Dendritic cell treated with granulocyte-macrophage colony-stimulating factor and Interleukin-4, amounts not matched to agents 40 ng/mL and 50 ng/mL, for 4 days (primary cell): ENCODE measurements around the gene MIS18BP1.

Source experiments
- H3K27ac Mint-ChIP-seq: one replicate; pipeline ENCODE4 v1.8.0; 2022; ENCODE audit warnings: mild to moderate bottlenecking, mixed read lengths
- H3K27me3 Mint-ChIP-seq: one replicate; pipeline ENCODE4 v1.8.0; 2022; ENCODE audit warnings: mild to moderate bottlenecking, mixed read lengths
- H3K36me3 Mint-ChIP-seq: one replicate; pipeline ENCODE4 v1.8.0; 2022; ENCODE audit warnings: low read depth, mixed read lengths
- H3K4me1 Mint-ChIP-seq: one replicate; pipeline ENCODE4 v1.8.0; 2022; ENCODE audit warnings: low read depth, mixed read lengths
- H3K4me3 Mint-ChIP-seq: one replicate; pipeline ENCODE4 v1.8.0; 2022; ENCODE audit warnings: mild to moderate bottlenecking, moderate library complexity, mixed read lengths
- H3K9me3 Mint-ChIP-seq: one replicate; pipeline ENCODE4 v1.8.0; 2022; ENCODE audit warnings: mixed read lengths
- intact Hi-C: fragments of 100-400 bp; cut with micrococcal nuclease; formaldehyde crosslinking; loops from one replicate; pipeline ENCODE4 v1.15.0; 2022

Gene MIS18BP1

GRCh38 chr14:45212231-45212630 lies 40.8 kb downstream of the MIS18BP1 start:
- intact Hi-C loops = no loop called here
- Mint-ChIP-seq H3K4me1 (no peaks in the 10 kb centered on the region), H3K27ac (no peak overlapping the region), H3K9me3 (no peaks in the 10 kb centered on the region), H3K27me3 (no peaks in the 10 kb centered on the region), H3K36me3 (peaks cover 87% of the 10 kb centered on the region), H3K4me3 (no peak overlapping the region)

GRCh38 chr14:45211295-45211694 lies 41.7 kb downstream of the MIS18BP1 start:
- H3K27me3 Mint-ChIP-seq = no peaks in the 10 kb centered on the region
- no peak overlapping the region for H3K4me3 Mint-ChIP-seq
- H3K36me3 Mint-ChIP-seq = peaks cover 87% of the 10 kb centered on the region
- no peaks in the 10 kb centered on the region for H3K4me1 Mint-ChIP-seq
- no peak overlapping the region for H3K27ac Mint-ChIP-seq
- intact Hi-C loops = no loop called here
- H3K9me3 Mint-ChIP-seq = no peaks in the 10 kb centered on the region

GRCh38 chr14:45210159-45210558 lies 42.8 kb downstream of the MIS18BP1 start:
- Mint-ChIP-seq H3K27me3 (no peaks in the 10 kb centered on the region), H3K9me3 (no peaks in the 10 kb centered on the region), H3K4me3 (no peak overlapping the region), H3K27ac (no peak overlapping the region), H3K36me3 (peaks cover 89% of the 10 kb centered on the region), H3K4me1 (no peaks in the 10 kb centered on the region)
- intact Hi-C loops = no loop called here

GRCh38 chr14:45204241-45204640 lies 48.8 kb downstream of the MIS18BP1 start:
- no peak overlapping the region for H3K27ac Mint-ChIP-seq

GRCh38 chr14:45201905-45202304 lies 51.1 kb downstream of the MIS18BP1 start:
- no peak overlapping the region for H3K27ac Mint-ChIP-seq
- intact Hi-C loops = no loop called here
- no peaks in the 10 kb centered on the region for H3K9me3 Mint-ChIP-seq
- no peaks in the 10 kb centered on the region for H3K27me3 Mint-ChIP-seq
- no peaks in the 10 kb centered on the region for H3K4me1 Mint-ChIP-seq
- peaks cover 50% of the 10 kb centered on the region for H3K36me3 Mint-ChIP-seq
- no peak overlapping the region for H3K4me3 Mint-ChIP-seq

More at GRCh38 chr14:45204241-45204640, 48.8 kb downstream of the MIS18BP1 start:
- Mint-ChIP-seq H3K27me3 (no peaks in the 10 kb centered on the region), H3K4me1 (no peaks in the 10 kb centered on the region), H3K9me3 (no peaks in the 10 kb centered on the region), H3K4me3 (no peak overlapping the region), H3K36me3 (peaks cover 60% of the 10 kb centered on the region)
- intact Hi-C loops = no loop called here

- Mint-ChIP-seq H3K4me3 (no peak overlapping the region), H3K36me3 (peaks cover 45% of the 10 kb centered on the region), H3K27me3 (no peaks in the 10 kb centered on the region), H3K27ac (no peak overlapping the region), H3K9me3 (no peaks in the 10 kb centered on the region), H3K4me1 (no peaks in the 10 kb centered on the region)
- intact Hi-C loops = no loop called here
These were observed 53.8 kb downstream of the MIS18BP1 start for GRCh38 chr14:45199230-45199629.

- Mint-ChIP-seq H3K27ac (no peak overlapping the region), H3K4me3 (no peak overlapping the region), H3K27me3 (no peaks in the 10 kb centered on the region), H3K9me3 (no peaks in the 10 kb centered on the region), H3K4me1 (no peaks in the 10 kb centered on the region), H3K36me3 (peaks cover 40% of the 10 kb centered on the region)
- intact Hi-C loops = no loop called here
These were observed 54.5 kb downstream of the MIS18BP1 start for GRCh38 chr14:45198551-45198950.

GRCh38 chr14:45194964-45195363 lies 58.0 kb downstream of the MIS18BP1 start:
- Mint-ChIP-seq H3K27ac (no peak overlapping the region), H3K4me3 (no peak overlapping the region)
- intact Hi-C loops = no loop called here

GRCh38 chr14:45185100-45185814 lies 67.7 kb downstream of the MIS18BP1 start:
- intact Hi-C loops = no loop called here
- Mint-ChIP-seq H3K36me3 (peaks cover 7% of the 10 kb centered on the region), H3K4me1 (no peaks in the 10 kb centered on the region), H3K27ac (no peak overlapping the region), H3K9me3 (no peaks in the 10 kb centered on the region), H3K27me3 (no peaks in the 10 kb centered on the region), H3K4me3 (no peak overlapping the region)

More at GRCh38 chr14:45194964-45195363, 58.0 kb downstream of the MIS18BP1 start:
- Mint-ChIP-seq H3K9me3 (no peaks in the 10 kb centered on the region), H3K36me3 (peaks cover 23% of the 10 kb centered on the region), H3K4me1 (no peaks in the 10 kb centered on the region), H3K27me3 (no peaks in the 10 kb centered on the region)

- no peak overlapping the region for H3K27ac Mint-ChIP-seq
- intact Hi-C loops = no loop called here
- no peak overlapping the region for H3K4me3 Mint-ChIP-seq
- H3K36me3 Mint-ChIP-seq = no peaks in the 10 kb centered on the region
- H3K9me3 Mint-ChIP-seq = no peaks in the 10 kb centered on the region
- peaks cover 9% of the 10 kb centered on the region for H3K4me1 Mint-ChIP-seq
- H3K27me3 Mint-ChIP-seq = no peaks in the 10 kb centered on the region
These were observed 71.2 kb downstream of the MIS18BP1 start for GRCh38 chr14:45181806-45182205.

GRCh38 chr14:45181329-45181728 lies 71.7 kb downstream of the MIS18BP1 start:
- intact Hi-C loops = no loop called here
- Mint-ChIP-seq H3K27me3 (no peaks in the 10 kb centered on the region), H3K9me3 (no peaks in the 10 kb centered on the region), H3K4me3 (no peak overlapping the region), H3K27ac (no peak overlapping the region), H3K36me3 (no peaks in the 10 kb centered on the region), H3K4me1 (peaks cover 9% of the 10 kb centered on the region)

GRCh38 chr14:45177076-45177475 lies 75.9 kb downstream of the MIS18BP1 start:
- Mint-ChIP-seq H3K9me3 (no peaks in the 10 kb centered on the region), H3K4me1 (peaks cover 9% of the 10 kb centered on the region), H3K27me3 (no peaks in the 10 kb centered on the region), H3K4me3 (no peak overlapping the region), H3K36me3 (peaks cover 5% of the 10 kb centered on the region), H3K27ac (no peak overlapping the region)
- intact Hi-C loops = no loop called here

- Mint-ChIP-seq H3K27ac (no peak overlapping the region), H3K4me3 (no peak overlapping the region), H3K9me3 (no peaks in the 10 kb centered on the region), H3K36me3 (peaks cover 5% of the 10 kb centered on the region), H3K27me3 (no peaks in the 10 kb centered on the region), H3K4me1 (no peaks in the 10 kb centered on the region)
- intact Hi-C loops = no loop called here
These were observed 83.1 kb downstream of the MIS18BP1 start for GRCh38 chr14:45169906-45170305.

GRCh38 chr14:45156067-45156466 lies 96.9 kb downstream of the MIS18BP1 start:
- H3K4me3 Mint-ChIP-seq = no peak overlapping the region

More at GRCh38 chr14:45156067-45156466, 96.9 kb downstream of the MIS18BP1 start:
- Mint-ChIP-seq H3K27me3 (no peaks in the 10 kb centered on the region), H3K36me3 (peaks cover 7% of the 10 kb centered on the region), H3K4me1 (no peaks in the 10 kb centered on the region), H3K9me3 (no peaks in the 10 kb centered on the region), H3K27ac (no peak overlapping the region)
- intact Hi-C loops = no loop called here
